Nephron (organoid): ENCODE results near the gene KIF23.
A peak's percentile ranks its signal among the peaks of the same experiment; 100 is the strongest.

Source experiments
- H3K27ac Mint-ChIP-seq, 3 experiments: 2 replicates each; pipeline ENCODE4 v1.8.0; 2020; ENCODE audit warnings: mixed read lengths in 3 of 3, mild to moderate bottlenecking in 2 of 3, moderate library complexity in 1 of 3
- H3K27me3 Mint-ChIP-seq: 2 replicates; pipeline ENCODE4 v1.8.0; 2021; ENCODE audit warnings: low read depth, mild to moderate bottlenecking, moderate library complexity, mixed read lengths
- H3K36me3 Mint-ChIP-seq: 2 replicates; pipeline ENCODE4 v1.8.0; 2020; ENCODE audit warnings: low read depth, mixed read lengths
- H3K4me1 Mint-ChIP-seq: 2 replicates; pipeline ENCODE4 v1.8.0; 2020; ENCODE audit warnings: mixed read lengths
- H3K4me3 Mint-ChIP-seq, 3 experiments: 2 replicates each; pipeline ENCODE4 v1.8.0; 2020; ENCODE audit warnings: mild to moderate bottlenecking in 3 of 3, mixed read lengths in 3 of 3, moderate library complexity in 2 of 3
- H3K9me3 Mint-ChIP-seq: 2 replicates; pipeline ENCODE4 v1.8.0; 2020; ENCODE audit warnings: mixed read lengths
- CTCF ChIP-seq, 3 experiments: fragments of 200-600 bp; sonication (generic); IDR thresholded peaks; one replicate each; pipeline ENCODE4 v1.5.0; 2021; ENCODE audit warnings: antibody characterized with exemption in 3 of 3; ENCODE audit not compliant: unreplicated experiment in 3 of 3

KIF23 gene

GRCh38 chr15:69497667-69498066 lies 83.5 kb downstream of the KIF23 start:
- Mint-ChIP-seq H3K4me1 (peaks cover 39% of the 10 kb centered on the region), H3K27ac (peak overlapping the region in 1 of 3 experiments; percentile 5), H3K9me3 (peaks cover under 1% of the 10 kb centered on the region), H3K4me3 (no peak overlapping the region), H3K36me3 (no peaks in the 10 kb centered on the region), H3K27me3 (peaks cover 6% of the 10 kb centered on the region)
- TF ChIP-seq CTCF (IDR thresholded peaks at IDR 0.05; ENCODE audit: unreplicated experiment in 3 of 3), result no peak
